Erythroblast (primary cell): Measurements from ENCODE around the gene BCL7A.

Source experiments
- DNase-seq, 2 experiments: peaks; one replicate each; lab custom pipeline; 2025; lab: John Stamatoyannopoulos, UW
- GATA1 ChIP-seq: IDR thresholded peaks from 2 replicates; pipeline ENCODE4 v1.6.1; 2011; ENCODE audit warnings: low read depth, mild to moderate bottlenecking, control low read depth, low read length, moderate library complexity
- POLR2A ChIP-seq: IDR thresholded peaks from 2 replicates; pipeline ENCODE4 v1.6.1; 2011; ENCODE audit warnings: mild to moderate bottlenecking, low read length

BCL7A gene

DNA sequence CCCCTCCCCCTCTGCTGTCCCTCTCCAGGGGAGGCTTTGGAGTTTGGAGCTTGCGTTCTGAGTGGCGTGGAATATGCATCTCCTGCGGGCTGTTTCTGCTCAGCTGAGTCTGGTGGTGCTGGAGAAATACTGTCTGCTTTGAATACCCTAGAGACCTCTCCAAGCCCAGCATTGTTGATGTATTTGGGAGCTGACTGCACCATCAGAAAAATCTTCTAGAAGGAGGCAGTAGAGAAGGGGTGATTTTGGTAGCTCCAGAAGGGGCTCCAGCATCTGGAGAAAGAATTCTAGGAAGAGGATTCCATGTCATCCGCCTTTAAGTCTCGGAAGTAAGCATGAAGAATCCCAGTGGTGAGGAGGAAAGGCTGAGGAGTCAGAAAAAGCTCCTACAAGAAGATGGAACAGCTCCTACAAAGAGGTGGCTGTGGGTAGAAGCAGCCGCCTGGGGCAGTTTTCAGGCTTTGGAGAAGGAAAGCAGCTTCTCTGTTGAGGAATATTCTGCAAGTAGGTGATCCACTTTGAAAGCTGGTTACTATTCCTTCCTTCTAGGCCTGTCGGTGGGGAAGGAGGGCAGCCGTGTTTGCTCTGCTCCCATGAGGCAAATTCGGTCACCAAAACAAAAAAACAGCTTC, 66.6 kb downstream of the BCL7A start:
- no peak for TF ChIP-seq GATA1
- no peak for TF ChIP-seq POLR2A
- no peak for DNase-seq

DNA sequence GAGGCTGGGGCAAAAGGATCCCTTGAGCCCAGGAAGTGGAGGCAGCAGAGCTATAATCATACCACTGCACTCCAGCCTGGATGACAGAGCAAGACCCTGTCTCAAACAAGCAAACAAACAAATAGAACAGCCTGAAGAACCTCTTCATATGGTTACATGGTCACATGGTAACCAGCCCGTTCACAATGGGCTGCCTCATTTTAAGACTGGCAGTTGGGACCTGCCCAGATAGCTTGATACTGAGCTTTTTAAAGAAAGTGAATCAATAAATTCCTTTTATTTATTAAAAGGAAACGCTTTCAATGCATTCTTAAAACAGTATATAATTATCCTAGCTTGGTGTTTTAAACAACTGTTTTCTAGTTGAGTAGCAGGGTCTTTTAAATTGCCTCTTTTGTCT, 67.4 kb downstream of the BCL7A start:
- peak; percentile 40 to 51 for DNase-seq

DNA sequence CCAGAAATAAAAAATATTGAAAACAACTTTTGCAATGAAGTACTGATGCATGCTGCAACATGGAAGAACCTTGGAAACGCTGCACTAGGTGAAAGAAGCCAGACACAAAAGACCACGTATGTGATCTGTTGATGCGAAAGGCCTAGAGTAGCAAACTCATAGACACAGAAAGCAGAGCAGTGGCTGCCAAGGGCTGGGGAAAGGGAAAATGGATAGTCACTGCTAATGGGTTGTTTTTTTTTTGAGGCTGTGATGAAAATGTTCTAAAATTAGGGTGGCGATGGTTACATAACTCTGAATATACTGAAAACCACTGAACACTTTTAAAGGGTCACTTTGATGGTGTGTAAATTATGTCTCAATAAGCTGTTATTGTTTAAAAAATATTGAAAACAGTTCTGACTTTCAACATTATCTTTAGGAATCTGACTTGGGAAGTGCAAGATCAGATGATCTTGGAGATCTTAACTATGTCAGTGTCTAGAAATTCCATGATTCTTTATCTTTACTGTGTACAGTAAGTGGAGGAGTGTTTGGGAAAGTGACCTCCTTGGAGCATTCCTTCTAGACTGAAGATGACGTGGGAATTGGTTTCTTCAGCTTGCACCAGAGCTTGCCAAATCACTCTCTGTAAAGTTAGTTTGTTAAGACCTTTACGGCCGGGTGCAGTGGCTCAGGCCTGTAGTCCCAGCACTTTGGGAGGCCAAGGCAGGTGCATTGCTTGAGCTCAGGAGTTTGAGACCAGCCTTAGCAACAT, 69.3 kb downstream of the BCL7A start:
- DNase-seq: peak; percentile 28 to 43
- TF ChIP-seq POLR2A (no peak), GATA1 (no peak)

More for the DNA sequence above, 67.4 kb downstream of the BCL7A start:
- no peak for TF ChIP-seq GATA1
- TF ChIP-seq POLR2A: no peak

DNA sequence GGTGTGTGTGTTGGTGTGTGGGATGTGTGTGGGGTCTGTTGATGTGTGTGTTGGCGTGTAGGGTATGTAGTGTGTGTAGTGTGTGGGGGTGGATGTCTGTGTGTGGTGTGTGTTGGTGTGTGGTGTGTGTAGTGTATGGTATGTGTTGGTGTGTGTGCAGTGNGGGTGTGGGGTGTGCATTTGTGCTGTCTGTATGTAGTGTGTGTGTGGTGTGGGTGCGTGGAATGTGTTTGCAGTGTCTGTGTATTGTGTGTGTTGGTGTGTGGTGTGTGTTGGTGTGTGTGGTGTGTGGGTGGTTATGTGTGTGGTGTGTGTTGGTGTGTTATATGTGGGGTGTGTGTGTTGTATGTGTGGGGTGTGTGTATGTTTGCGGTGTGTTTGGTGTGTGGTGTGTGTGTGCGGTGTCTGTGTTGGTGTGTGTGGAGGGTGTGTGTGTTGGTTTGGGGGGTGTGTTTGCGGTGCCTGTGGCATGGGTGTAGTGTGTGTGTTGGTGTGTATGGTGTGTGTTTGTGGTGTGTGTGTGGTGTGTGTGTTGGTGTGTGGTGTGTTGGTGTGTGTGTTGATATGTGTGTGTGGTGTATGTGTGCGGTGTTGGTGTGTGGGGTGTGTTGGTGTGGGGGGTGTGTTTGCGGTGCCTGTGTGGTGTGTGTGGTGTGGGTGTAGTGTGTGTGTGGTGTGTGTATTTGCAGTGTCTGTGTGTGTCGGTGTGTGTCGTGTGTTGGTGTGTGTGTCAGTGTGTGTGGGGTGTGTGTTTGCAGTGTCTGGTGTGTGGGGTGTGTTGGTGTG, 71.6 kb downstream of the BCL7A start:
- no peak for TF ChIP-seq GATA1
- no peak for TF ChIP-seq POLR2A
- DNase-seq: peak; percentile 60 to 69

DNA sequence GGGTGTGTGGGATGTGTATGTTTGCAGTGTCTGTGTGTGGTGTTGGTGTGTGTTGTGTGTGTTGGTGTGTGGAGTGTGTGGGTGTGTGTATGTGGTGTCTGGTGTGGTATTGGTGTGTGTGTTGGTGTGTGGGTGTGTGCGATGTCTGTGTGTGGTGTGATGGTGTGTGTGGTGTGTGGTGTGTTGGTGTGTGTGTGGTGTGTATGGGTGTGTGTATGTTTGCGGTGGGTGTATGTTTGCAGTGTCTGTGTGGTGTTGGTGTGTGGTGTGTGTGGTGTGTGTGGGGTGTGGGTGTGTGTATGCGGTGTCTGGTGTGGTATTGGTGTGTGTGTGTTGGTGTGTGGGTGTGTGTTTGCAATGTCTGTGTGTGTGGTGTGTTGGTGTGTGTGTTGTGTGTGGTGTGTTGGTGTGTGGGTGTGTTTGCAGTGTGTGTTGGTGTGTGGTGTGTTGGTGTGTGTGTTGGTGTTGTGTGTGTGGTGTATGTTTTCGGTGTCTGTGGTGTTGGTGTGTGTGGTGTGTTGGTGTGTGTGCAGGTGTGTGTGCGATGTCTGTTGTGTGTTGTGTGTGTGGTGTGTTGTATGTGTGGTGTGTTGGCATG, 72.6 kb downstream of the BCL7A start:
- TF ChIP-seq GATA1 (no peak), POLR2A (no peak)
- peak; percentile 66 to 80 for DNase-seq

DNA sequence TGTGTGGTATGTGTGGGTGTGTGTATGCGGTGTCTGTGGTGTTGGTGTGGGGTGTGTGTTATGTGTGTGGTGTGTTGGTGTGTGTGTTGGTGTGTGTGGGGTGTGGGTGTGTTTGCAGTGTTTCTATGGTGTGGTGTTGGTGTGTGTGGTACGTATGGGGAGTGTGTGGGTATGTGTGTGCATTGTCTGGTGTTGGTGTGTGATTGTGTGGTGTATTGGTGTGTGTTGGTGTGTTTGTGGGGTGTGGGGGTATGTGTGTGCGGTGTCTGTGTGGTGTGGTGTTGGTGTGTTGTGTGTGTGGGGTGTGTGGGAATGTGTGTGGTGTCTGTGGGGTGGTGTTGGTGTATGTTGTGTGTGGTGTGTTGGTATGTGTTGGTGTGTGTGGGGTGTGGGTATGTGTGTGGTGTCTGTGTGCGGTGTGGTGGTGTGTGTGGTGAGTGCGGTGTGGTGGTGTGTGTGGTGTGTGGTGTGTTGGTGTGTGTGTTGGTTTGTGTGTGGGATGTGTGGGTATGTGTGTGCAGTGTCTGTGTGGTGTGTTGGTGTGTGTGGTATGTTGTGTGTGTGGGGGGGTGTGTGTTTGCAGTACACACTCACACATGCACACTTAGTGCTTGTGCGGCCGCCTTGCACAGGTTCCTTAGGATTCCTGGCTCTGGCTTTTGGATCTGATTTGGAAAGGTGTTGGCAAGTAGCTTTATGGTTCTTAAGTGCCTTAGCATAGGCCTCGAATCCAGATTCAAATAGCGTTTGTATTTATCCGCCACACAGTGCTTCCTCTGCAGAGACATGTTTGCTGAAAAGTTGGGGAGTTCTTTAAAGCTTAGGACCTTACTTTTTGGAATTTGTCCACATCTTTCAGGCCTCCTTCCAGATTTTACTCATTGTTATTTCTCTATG, 73.3 kb downstream of the BCL7A start:
- DNase-seq: peak; percentile 67 to 81
- TF ChIP-seq POLR2A: no peak
- TF ChIP-seq GATA1: no peak

DNA sequence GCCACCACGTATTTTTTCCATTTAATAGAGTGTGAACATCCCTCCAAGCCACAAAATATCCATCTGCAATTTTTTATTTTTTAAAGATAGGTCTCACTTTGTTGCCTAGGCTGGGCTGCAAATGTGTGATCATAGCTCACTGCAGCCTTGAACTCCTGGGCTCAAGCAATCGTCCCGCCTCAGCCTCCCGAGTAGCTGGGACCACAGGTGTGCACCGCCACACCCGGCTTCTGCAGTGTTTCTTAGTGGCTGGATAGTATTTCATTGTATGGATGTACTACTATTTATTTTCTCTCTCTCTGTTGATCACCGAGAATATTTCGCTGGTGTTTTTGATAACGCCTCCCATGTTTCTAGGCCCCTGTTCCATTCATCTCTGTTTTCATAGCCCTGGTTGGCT, 74.3 kb downstream of the BCL7A start:
- TF ChIP-seq GATA1 (no peak), POLR2A (no peak)
- DNase-seq: no peak

DNA sequence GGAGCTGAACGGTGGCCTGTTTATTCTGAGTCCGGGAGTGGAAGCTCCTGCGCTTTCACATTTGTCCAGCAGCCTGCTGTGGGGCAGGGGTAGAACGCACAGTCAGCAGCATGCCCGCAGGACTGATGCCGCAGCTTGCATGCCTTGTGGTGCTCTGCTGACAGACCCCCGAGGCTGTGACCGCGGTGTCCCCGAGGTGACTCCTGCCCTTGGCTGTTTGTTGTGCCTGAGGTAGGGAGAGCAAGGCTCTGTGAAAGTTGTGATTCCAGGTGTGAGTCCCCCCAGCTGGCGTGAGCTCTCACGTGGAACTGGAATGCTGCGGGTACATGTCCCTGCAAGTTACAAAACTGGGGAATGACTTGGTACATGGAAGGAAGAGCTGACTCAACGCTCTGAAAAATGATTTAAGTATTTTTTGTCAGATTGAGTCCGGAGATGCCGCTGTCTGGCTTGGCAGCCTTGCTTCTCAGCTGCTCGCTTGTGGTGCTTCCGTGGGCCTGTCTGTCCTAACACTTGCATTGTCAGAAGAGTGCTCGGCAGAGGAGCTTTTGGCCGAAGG, 75.0 kb downstream of the BCL7A start:
- peak; percentile 49 to 52 for DNase-seq
- no peak for TF ChIP-seq POLR2A
- no peak for TF ChIP-seq GATA1

DNA sequence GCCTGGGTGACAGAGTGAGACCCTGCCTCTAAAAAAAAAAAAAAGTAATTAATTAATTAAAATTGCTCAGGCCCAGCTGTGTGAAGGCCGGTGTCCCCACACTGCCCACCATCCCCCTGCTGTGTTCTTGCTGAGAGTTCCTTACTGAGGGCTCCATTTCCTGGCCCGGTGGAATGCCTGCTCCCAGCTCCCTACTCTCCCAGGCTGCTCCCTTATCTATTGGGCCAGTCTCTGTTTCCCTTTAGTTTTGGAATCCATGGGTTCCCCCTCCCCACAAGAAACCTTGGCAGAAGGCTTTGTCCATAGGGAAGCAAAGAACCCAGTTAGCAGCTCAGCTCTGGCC, 75.9 kb downstream of the BCL7A start:
- no peak for TF ChIP-seq POLR2A
- TF ChIP-seq GATA1: no peak
- no peak for DNase-seq

DNA sequence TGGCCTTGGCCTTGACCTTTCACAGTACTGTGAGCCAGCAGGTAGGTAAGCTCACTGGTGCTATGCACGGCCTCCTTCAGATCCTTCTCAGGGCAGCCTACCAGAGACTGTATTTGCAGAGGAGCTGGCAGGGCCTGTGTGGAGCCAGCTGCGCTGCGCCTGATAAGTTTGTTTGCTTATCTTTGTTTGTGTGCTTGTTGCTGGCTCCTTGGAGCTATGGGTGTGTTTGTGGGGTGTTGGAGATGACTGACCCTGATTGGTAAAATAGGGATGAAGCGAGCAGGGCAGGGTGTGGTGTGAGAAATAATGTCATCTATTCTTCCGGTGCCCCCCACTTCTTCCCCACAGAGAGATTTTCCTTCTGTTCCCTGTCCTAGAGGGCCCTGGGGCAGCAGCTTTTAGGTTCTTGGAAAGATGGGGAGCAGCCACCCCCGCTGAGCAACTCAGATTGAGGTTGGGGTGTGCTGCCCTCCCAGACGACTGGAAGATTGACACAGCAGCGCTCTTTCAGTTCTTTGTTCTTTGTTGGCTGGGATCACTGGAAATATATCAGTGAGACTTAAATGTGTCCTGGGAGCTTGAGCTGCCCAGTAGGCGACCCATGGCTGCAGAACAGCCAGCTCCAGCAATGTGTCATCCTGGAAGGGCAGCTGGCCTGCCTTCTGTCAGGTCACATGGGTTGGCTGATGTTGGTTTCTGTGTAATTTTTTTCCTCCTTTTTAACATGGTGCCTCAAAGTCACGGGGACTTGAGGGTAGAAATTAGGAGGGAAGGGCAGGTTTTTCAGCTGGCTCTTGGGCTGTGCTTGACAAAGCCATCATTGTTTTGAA, 76.5 kb downstream of the BCL7A start:
- peak; percentile 93 for TF ChIP-seq GATA1
- TF ChIP-seq POLR2A: peak; percentile 81
- peak; percentile 95 to 99 for DNase-seq

DNA sequence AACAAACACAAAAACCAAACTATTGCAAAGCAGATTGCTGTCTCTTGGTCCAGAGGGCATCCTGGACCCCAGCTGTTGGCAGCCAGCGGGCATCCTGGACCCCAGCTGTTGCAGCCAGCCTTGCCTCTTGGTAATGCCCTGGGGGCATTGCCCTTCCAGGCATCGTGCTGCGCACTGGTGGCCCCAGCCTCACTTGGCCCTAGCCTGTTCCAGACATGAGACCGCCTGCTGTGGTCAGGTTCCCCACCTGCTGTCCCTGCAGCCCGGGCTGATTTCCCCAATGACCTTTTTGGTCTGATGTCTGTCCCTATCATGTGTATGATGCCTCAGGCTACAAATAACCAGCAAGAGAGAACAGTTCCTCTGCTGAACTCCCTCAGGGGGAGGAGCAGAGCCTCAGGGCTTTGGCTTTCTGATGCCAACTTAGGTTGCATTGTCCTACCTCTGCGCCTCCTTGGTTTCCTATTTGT, 77.6 kb downstream of the BCL7A start:
- TF ChIP-seq GATA1 (no peak), POLR2A (no peak)
- DNase-seq: no peak

DNA sequence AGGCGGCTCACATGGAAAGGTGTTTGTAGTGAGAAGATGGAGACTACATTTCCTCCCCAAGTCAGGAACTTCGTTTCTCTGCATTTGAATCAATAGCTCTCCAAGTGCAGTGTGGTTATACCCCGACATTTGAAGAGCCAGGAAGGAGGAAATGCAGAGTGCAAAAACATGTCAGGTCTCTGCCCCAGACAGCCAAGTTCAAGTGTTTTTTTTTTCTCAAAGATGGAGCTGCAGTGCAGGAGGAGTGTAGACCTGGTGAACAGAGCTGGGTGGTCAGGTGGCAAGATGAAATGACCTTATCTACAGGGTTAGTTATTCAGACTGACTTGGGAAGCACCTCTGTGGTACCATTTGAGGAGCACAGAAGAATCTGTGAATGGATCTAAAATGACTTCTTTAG, 78.2 kb downstream of the BCL7A start:
- DNase-seq: peak in 1 of 2 experiments; percentile 37
- TF ChIP-seq GATA1: no peak
- no peak for TF ChIP-seq POLR2A
